Activated T-cell treated with anti-CD3 and anti-CD28 coated beads, Interleukin-2, amount 50 U/mL, for 4 hours (primary cell): ENCODE measurements around the gene RGL1. TPM values are rescaled to one million over a fixed set of nuclear protein-coding genes. Genes with fewer than 3 reads are reported as not detected.

Experiments
- ATAC-seq, 2 donors: fragments of 200-7000 bp; cut with Tn5 transposase; one replicate each; pipeline ENCODE4 v1.10.0; 2021
- DNase-seq: peaks from one replicate; pipeline ENCODE4 v3.0.0-alpha.2; 2020
- H3K27me3 Mint-ChIP-seq: one replicate; pipeline ENCODE4 v1.8.0; 2021; ENCODE audit warnings: low read depth, mixed read lengths
- H3K36me3 Mint-ChIP-seq: one replicate; pipeline ENCODE4 v1.8.0; 2022; ENCODE audit warnings: mixed read lengths; ENCODE audit not compliant: insufficient read depth
- H3K4me1 Mint-ChIP-seq: one replicate; pipeline ENCODE4 v1.8.0; 2021; ENCODE audit warnings: low read depth, mixed read lengths
- H3K4me3 Mint-ChIP-seq: one replicate; pipeline ENCODE4 v1.8.0; 2021; ENCODE audit warnings: mild to moderate bottlenecking, moderate library complexity, mixed read lengths
- H3K9me3 Mint-ChIP-seq: one replicate; pipeline ENCODE4 v1.8.0; 2021; ENCODE audit warnings: mixed read lengths
- total RNA-seq, 3 donors: library from RNA; stranded (reverse); gene quantifications; one replicate each; pipeline ENCODE4 v1.2.1, GENCODE V29; 2021

The RGL1 gene
- total RNA-seq, 3 donors from 2014 or later, result 0.58 to 0.92 (median 0.68) TPM

- no peak for ATAC-seq
- Mint-ChIP-seq H3K4me1 (no peaks in the 10 kb centered on the region), H3K9me3 (no peaks in the 10 kb centered on the region), H3K27me3 (no peaks in the 10 kb centered on the region), H3K4me3 (no peak overlapping the region), H3K36me3 (no peaks in the 10 kb centered on the region)
- no peak for DNase-seq
These were observed 19.4 kb downstream of the RGL1 start for GRCh38 chr1:183824291-183824690.

DNA sequence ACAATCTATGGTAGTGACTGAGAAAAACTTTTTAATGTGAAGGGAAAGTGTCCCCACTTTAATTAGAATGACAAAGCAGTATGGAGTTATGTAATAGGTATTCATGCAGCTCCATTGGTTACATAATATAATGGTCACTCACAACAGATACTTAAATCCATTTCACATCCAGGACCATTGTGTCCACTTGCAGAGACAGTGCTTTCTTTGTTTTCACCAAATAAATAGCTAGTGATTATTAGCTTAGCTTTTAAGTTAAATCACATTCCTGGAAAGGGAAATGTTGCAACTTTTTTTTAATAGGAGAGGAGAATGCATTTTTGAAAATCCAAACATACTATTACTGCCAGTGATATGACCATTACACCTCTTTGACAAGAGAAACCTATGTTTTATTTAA lies 22.9 kb downstream of the RGL1 start:
- H3K4me3 Mint-ChIP-seq, result no peak overlapping the region
- H3K27me3 Mint-ChIP-seq, result no peaks in the 10 kb centered on the region
- DNase-seq (no peak), ATAC-seq (no peak)
- no peaks in the 10 kb centered on the region for H3K9me3 Mint-ChIP-seq
- no peaks in the 10 kb centered on the region for H3K36me3 Mint-ChIP-seq
- no peaks in the 10 kb centered on the region for H3K4me1 Mint-ChIP-seq

DNA sequence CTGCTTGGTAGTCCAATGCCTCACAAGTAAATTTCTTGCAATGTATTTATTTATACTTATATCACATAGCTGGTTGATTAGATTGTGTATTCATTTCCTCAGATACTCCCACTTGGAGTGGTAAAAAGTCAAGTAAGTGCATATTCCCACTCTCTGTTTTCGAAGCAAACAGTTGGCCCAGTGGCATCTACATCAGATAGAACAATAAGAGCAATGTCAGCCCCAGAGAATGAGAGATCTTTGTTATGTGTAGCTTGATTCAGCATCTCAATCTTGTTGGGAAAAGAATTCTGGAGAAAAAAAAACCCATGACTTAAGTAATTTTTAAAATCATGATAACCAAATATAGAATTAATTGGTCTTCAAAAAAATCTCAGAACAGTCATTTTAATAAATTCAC lies 25.5 kb downstream of the RGL1 start:
- ATAC-seq, result no peak
- Mint-ChIP-seq H3K9me3 (no peaks in the 10 kb centered on the region), H3K27me3 (no peaks in the 10 kb centered on the region), H3K4me3 (no peak overlapping the region), H3K36me3 (no peaks in the 10 kb centered on the region), H3K4me1 (no peaks in the 10 kb centered on the region)
- DNase-seq, result no peak

DNA sequence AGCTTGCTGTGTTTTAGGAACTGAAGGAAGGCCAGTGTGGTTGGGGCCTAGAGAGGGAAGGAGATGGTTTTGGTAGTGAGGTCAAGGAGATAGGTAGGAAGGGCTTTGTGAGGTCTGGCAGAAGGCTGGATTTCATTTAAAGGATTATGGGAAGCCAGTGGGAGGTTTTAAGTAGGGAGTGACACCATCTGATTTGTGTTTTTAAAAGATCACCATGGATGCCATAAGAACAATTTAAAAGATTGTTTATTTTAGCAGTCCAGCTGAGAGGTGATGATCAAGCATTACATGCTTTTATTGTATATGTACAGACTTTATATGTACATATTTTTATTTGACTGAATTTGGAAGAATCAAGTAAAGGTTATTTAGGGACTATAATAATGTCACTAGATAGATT lies 26.4 kb downstream of the RGL1 start:
- no peak for ATAC-seq

DNA sequence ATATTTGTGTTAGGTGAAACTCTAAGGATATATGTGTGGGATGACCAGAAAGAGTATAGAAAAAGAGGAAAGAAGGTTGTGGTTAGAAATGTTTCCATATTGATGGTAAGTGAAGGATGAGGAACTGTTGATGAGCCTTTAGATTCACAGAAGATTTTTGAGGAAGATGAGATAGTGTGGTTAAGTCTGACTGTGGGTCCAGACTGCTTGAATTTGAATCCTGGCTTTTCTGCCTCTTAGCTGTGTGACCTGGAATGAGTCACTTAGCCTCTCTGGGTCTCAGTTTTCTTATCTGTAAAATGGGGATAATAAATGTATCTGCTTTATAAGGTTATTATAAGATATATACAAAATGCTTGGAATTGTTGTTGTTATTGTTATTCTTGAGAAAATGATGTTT lies 27.5 kb downstream of the RGL1 start:
- H3K27me3 Mint-ChIP-seq, result no peaks in the 10 kb centered on the region
- ATAC-seq, result no peak

More for the DNA sequence above, 26.4 kb downstream of the RGL1 start:
- no peak for DNase-seq
- H3K4me1 Mint-ChIP-seq, result no peaks in the 10 kb centered on the region
- no peak overlapping the region for H3K4me3 Mint-ChIP-seq
- H3K9me3 Mint-ChIP-seq, result no peaks in the 10 kb centered on the region
- H3K27me3 Mint-ChIP-seq, result no peaks in the 10 kb centered on the region
- no peaks in the 10 kb centered on the region for H3K36me3 Mint-ChIP-seq

GRCh38 chr1:183834568-183834967 lies 29.6 kb downstream of the RGL1 start:
- ATAC-seq, result no peak
- Mint-ChIP-seq H3K4me3 (no peak overlapping the region), H3K9me3 (no peaks in the 10 kb centered on the region), H3K4me1 (no peaks in the 10 kb centered on the region), H3K27me3 (no peaks in the 10 kb centered on the region), H3K36me3 (no peaks in the 10 kb centered on the region)
- no peak for DNase-seq

More for the DNA sequence above, 27.5 kb downstream of the RGL1 start:
- H3K4me3 Mint-ChIP-seq, result no peak overlapping the region
- H3K9me3 Mint-ChIP-seq, result no peaks in the 10 kb centered on the region
- no peaks in the 10 kb centered on the region for H3K4me1 Mint-ChIP-seq
- DNase-seq, result no peak
- no peaks in the 10 kb centered on the region for H3K36me3 Mint-ChIP-seq

- Mint-ChIP-seq H3K36me3 (peaks cover 2% of the 10 kb centered on the region), H3K4me1 (peaks cover 4% of the 10 kb centered on the region), H3K9me3 (no peaks in the 10 kb centered on the region), H3K4me3 (no peak overlapping the region), H3K27me3 (no peaks in the 10 kb centered on the region)
- no peak for ATAC-seq
- no peak for DNase-seq
These were observed 31.7 kb downstream of the RGL1 start for GRCh38 chr1:183836598-183836997.

GRCh38 chr1:183837062-183837461 lies 32.1 kb downstream of the RGL1 start:
- Mint-ChIP-seq H3K4me3 (no peak overlapping the region), H3K36me3 (peaks cover 2% of the 10 kb centered on the region), H3K9me3 (no peaks in the 10 kb centered on the region), H3K27me3 (no peaks in the 10 kb centered on the region), H3K4me1 (peaks cover 9% of the 10 kb centered on the region)
- ATAC-seq (no peak), DNase-seq (no peak)

GRCh38 chr1:183838221-183838620 lies 33.3 kb downstream of the RGL1 start:
- H3K9me3 Mint-ChIP-seq, result no peaks in the 10 kb centered on the region
- no peak overlapping the region for H3K4me3 Mint-ChIP-seq
- H3K36me3 Mint-ChIP-seq, result peaks cover 2% of the 10 kb centered on the region
- no peaks in the 10 kb centered on the region for H3K27me3 Mint-ChIP-seq
- H3K4me1 Mint-ChIP-seq, result peaks cover 18% of the 10 kb centered on the region
- no peak for ATAC-seq
- no peak for DNase-seq

GRCh38 chr1:183840140-183840539 lies 35.2 kb downstream of the RGL1 start:
- H3K4me3 Mint-ChIP-seq, result no peak overlapping the region
- ATAC-seq (no peak), DNase-seq (no peak)
- H3K27me3 Mint-ChIP-seq, result no peaks in the 10 kb centered on the region
- no peaks in the 10 kb centered on the region for H3K9me3 Mint-ChIP-seq
- H3K36me3 Mint-ChIP-seq, result peaks cover 2% of the 10 kb centered on the region
- peaks cover 19% of the 10 kb centered on the region for H3K4me1 Mint-ChIP-seq

DNA sequence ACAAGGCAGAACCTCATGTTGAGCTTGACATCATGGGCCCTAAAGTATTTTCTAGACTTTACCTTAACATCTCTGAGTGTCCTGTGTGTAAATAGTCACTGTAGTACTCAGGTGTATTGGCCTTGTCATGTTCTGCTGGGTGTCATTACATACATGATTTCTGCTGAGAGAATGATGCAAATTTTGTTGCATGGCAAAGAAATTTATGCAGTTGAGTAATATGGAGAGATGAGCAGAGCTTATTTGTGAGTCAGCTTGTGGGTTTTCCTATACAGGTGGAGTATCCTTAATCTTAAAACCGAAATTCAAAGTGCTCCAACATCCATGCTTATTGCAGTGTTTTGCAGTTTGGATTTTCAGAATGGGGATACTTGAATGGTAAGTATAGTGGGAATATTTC lies 36.6 kb downstream of the RGL1 start:
- no peaks in the 10 kb centered on the region for H3K9me3 Mint-ChIP-seq
- peaks cover 2% of the 10 kb centered on the region for H3K36me3 Mint-ChIP-seq
- ATAC-seq (peak; percentile 54 to 68), DNase-seq (no peak)
- H3K4me1 Mint-ChIP-seq, result peaks cover 25% of the 10 kb centered on the region
- peak overlapping the region; percentile 11 for H3K4me3 Mint-ChIP-seq
- no peaks in the 10 kb centered on the region for H3K27me3 Mint-ChIP-seq

GRCh38 chr1:183841950-183842794 lies 37.3 kb downstream of the RGL1 start:
- no peak for DNase-seq
- H3K4me3 Mint-ChIP-seq, result peak overlapping the region; percentile 59
- peaks cover 25% of the 10 kb centered on the region for H3K4me1 Mint-ChIP-seq
- H3K27me3 Mint-ChIP-seq, result no peaks in the 10 kb centered on the region
- peak; percentile 78 to 79 for ATAC-seq
- H3K36me3 Mint-ChIP-seq, result peaks cover 2% of the 10 kb centered on the region
- H3K9me3 Mint-ChIP-seq, result no peaks in the 10 kb centered on the region

- Mint-ChIP-seq H3K9me3 (no peaks in the 10 kb centered on the region), H3K4me1 (peaks cover 25% of the 10 kb centered on the region), H3K36me3 (peaks cover 2% of the 10 kb centered on the region), H3K4me3 (peak overlapping the region; percentile 59), H3K27me3 (no peaks in the 10 kb centered on the region)
- DNase-seq, result no peak
- ATAC-seq, result peak in 1 of 2 donors; percentile 20
These were observed 37.9 kb downstream of the RGL1 start for GRCh38 chr1:183842795-183843144.

GRCh38 chr1:183844806-183845205 lies 39.9 kb downstream of the RGL1 start:
- Mint-ChIP-seq H3K4me1 (peaks cover 25% of the 10 kb centered on the region), H3K27me3 (no peaks in the 10 kb centered on the region), H3K9me3 (no peaks in the 10 kb centered on the region), H3K4me3 (no peak overlapping the region), H3K36me3 (peaks cover 2% of the 10 kb centered on the region)
- DNase-seq, result no peak
- no peak for ATAC-seq

GRCh38 chr1:183845681-183846080 lies 40.8 kb downstream of the RGL1 start:
- Mint-ChIP-seq H3K9me3 (no peaks in the 10 kb centered on the region), H3K36me3 (no peaks in the 10 kb centered on the region), H3K27me3 (no peaks in the 10 kb centered on the region), H3K4me3 (no peak overlapping the region), H3K4me1 (peaks cover 25% of the 10 kb centered on the region)
- no peak for DNase-seq
- no peak for ATAC-seq
